ENCODE results near the gene SLC22A23.

GRCh38 chr6:3269281-3269975 is 187.4 kb downstream of the SLC22A23 start:
- TF ChIP-seq CTCF (IDR thresholded peaks at IDR 0.05; ENCODE audit: insufficient read depth, low read depth, low read length): no peak
- no peak for TF ChIP-seq EZH2 (IDR thresholded peaks at IDR 0.05; ENCODE audit: insufficient read depth, low read length)
